AG08395 (cell line): ENCODE results near the gene THSD4.
"Not testable (repeated sequence)": the region's sequence is repeated elsewhere in the genome, so short reads cannot be mapped to it uniquely, and the experiment has no call there.

Source experiments
- DNase-seq: peaks from one replicate; pipeline ENCODE4 v3.0.0; 2012; ENCODE audit warnings: mixed read lengths, low spot score

The THSD4 gene

DNA sequence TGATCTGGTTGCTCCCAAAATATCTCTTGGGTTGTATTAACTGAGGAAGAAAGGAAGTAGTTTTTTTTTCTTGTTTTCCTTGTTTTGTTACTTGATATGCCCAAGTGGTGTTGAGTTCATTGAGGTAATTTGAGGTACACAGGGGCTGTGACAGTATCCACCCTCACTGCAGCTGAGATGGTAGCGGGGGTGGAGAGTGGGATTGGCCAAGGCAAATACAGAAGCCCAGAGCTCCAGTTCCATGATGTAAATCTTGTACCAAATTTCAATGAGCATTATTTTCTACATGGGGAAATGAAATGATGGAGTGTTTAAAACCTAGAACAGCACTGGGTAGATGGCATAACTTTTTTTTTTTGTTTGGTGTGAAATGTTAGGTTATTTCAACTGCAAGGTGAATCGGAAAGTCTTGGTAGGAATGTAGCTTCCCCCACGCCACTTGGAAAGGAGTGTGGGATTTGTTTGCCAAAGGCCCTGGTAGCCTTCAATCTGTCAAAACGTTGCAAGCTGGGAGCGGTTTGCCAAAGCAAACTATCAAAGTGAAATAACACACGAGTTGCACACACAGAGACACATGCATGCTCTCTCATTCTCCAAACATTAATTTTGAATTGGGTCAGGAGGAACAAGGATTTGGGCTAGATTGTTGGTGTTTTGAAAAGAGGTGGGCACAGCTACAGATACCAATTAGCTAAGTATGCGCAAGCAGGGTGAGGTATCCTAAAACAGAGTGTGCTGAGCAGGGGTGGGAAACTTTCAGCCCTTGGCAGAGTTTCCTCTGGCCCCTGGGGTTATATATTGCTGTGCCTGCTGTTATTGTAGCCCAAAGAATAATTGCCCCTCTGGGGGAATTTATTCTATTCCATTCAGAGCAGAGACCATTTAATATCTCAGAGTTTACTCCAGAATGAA, 34.6 kb downstream of the THSD4 start:
- DNase-seq, result no peak

DNA sequence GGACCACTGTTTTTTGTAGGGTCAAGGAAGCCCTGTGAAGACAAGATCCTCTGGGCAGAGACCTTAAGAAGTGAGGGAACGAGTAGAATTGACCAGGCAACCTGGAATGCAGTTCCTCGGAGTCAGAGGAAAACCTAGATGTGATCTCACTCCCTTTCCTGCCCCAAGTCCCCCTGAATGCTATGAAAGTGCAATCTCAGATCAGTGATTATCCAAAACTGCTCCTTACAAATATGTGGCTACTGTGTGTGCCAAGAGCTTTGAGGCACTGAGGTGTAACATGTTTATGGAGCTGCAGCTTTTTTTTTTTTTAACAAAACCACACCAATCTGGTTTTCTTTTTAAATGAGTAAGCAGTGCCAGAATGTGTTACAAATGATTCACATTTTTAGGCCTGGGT, 35.8 kb downstream of the THSD4 start:
- peak; percentile 7 for DNase-seq

DNA sequence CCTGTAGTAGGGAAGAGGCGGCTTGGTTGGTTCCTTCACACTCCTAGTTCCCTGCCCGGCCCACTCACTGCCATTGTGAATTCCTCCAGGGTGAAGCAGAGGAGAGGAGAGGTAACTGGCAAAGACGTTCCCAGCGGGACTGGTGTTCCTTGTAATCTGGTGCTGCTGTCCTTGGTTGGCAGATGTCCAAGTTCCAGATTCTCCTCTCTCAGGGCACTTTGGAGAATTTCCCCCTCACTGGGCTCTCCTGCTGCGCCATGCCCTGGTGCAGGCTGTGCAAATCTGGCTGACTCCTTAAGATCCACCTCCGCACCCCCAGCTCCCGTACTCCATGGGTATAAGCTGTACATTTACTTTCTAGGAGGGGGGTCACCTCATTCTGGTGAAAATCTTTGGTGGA, 37.3 kb downstream of the THSD4 start:
- DNase-seq, result no peak

DNA sequence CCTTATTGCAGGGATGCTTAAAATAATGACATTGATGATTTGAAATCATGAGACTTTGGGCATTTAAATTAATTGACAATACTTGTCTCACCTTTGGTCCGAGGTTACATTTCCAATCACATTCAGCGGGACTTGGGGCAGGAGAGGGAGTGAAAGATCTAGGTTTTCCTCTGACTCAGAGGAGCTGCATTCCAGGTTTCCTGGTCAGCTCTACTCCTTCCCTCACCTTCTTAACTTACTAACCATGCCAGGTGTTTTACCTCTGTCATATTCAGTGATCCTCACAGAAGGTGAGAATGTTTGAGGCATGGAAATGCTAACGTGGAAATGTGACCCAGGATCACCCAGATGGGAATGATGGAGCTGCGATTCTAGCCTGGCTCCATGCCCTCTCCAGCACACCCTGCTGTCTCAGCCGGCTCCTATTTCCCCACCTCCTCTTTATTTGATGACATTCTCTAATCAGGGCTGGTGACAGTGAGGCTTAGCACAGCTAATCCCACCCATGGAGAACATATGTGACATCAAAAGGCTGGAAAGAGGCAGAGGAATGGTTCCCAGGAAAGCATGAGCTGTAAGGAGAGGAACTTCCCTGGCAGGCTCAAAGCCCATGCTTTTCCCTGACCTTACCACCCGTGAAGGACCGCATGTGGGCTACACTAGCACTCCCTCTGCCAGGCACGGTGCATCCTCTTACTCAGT, 38.7 kb downstream of the THSD4 start:
- no peak for DNase-seq

DNA sequence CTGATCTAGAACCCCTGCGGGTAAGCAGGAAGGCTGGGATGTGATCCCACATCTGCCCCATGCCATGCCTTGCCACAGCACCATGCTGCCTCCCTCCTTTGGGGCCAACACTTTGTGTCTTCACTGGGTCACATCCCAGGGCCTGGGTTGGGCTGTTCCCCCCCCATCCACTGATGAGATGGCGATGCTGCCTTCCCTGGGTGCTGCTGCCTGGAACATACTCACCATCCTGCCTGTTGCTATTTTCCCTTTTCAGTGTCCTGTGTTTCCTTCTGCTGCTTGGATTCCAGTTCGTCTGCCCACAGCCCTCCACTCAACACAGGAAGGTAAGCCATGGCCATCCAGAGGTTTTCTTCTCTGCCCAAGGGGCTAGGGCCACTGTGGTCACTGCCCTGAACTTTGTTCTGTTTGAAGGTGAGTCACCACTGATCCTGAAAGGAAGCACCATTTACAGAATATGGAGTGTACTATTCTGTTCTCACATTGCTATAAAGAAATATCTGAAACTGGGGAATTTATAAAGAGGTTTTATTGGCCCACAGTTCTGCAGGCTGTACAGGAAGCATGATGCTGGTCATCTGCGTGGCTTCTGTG, 39.4 kb downstream of the THSD4 start:
- no peak for DNase-seq

DNA sequence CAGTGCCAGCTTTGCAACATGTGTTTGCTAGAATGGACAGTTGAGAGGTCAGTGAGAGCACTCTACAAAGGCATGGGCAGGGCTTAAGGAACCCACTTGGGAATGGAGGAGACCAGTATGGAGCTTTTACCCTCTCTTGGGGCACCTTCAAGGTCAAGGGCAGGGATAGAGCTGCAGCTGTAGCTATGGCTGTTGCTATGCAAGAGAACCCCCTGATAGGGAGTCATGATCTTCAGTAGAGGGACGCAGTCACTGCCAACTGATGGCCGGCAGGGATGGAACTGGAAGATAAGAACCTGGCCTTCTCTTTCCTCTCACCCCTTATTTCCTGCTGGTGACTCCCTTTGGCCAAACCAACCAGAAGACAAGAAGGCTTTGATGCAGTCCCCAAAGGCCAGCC, 40.3 kb downstream of the THSD4 start:
- no peak for DNase-seq

DNA sequence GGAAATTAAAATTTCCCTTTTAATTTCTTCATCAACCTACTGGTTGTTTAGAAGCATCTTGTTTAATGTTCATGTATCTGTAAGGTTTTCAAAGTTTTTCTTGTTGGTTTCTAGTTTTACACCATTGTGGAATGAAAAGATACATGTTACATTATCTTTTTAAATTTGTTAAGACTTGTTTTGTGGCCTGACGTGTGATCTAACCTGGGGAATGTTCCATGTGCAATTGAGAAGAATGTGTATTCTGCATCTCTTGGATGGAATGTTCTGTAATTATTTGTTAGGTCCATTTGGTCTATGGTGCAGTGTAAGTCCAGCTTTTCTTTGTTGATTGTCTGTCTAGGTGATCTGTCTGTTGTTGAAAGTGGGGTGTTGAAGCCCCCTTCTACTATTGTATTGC, 45.7 kb downstream of the THSD4 start:
- DNase-seq, result no peak

DNA sequence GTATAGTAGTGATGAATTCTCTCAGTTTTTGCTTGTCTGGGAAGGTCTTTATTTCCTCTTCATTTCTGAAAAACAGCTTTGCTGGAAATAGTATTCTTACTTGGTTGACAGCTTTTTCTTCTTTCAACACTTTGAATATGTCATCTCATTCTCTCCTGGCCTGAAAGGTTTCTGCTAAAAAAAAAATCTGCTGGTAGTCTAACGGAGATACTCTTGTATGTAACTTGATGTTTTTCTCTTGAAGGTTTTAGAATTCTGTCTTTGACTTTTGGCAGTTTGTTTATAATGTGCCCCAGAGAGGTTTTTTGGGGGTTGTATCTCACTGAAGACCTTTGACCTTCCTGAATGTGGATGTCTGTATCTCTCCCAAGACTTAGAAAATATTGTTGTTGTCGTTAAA, 47.0 kb downstream of the THSD4 start:
- no peak for DNase-seq

DNA sequence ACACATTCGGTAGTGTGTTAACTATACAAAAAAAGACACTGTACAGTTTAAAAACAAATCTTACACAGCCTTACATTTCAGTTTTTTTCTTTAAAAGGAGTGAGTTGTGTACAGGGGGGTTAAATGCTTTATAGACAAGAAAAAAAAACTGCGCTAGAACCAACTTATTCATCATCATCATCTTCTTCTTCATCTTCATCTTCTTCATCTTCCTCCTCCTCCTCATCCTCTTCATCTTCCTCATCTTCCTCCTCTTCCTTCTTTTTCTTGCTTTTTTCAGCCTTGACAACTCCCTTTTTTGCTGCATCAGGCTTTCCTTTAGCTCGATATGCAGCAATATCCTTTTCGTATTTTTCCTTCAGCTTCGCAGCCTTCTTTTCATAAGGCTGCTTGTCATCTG, 49.3 kb downstream of the THSD4 start:
- not testable (repeated sequence) for DNase-seq

DNA sequence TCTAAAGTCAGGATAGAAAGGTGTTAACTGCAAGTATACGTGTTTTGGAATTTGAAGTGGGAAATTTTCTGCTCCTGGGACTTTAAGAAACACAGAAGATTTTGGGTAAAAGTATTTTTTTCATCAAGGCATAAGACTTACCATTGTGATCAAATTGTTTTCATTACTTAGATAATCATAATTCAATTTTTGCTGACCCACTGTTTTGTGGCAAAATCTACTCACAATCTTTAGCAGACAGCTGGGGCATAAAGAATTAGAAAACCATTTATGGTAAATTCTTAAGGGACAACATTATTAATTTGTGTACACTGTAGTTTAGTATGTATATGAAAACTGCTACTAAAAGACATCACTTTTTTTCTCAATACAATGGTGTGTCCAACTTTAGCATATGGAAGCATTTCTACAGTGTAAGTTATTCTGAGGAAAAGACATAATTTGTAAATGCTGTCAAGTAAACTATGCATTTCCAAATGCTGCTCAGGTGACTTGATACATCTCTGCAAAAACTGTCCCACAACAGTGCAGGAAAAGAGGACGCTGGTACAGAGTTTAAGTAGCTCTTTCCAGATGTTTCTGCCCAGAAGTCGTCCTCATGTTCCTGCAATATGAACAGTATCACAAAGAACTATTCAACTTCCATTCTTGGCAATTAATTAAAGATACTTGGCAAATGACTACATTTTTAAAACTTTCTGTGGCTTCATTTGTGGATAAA, 52.3 kb downstream of the THSD4 start:
- no peak for DNase-seq

DNA sequence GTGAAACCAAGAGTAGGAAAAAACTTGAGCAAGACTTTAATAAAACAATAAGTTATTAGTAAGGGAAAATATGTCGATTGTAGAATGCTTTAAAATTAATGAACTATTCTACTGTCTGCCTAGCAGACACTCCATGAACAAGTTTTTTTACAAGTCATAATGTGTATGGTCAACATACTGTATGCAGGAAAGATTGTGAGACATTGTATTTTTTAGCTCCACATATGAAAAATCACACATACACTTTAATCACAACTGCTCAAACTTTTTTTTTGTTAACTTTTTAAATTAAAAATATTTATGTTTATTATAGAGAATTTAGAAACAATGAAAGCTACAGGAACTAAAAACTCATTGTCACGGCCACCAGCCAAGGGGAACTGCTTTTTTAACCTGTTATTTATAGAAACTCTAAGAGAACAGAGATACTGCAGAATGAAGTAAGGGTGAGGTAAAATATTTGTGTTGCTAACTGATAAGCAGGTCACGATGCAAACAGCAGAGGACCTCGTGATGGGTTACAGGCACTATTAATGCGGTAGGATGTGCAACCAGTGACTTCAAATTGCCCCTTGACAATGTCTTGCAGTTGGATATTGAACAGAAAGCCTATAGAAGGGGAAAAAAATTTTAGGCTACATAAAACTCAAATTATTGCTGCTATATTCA, 53.0 kb downstream of the THSD4 start:
- no peak for DNase-seq

DNA sequence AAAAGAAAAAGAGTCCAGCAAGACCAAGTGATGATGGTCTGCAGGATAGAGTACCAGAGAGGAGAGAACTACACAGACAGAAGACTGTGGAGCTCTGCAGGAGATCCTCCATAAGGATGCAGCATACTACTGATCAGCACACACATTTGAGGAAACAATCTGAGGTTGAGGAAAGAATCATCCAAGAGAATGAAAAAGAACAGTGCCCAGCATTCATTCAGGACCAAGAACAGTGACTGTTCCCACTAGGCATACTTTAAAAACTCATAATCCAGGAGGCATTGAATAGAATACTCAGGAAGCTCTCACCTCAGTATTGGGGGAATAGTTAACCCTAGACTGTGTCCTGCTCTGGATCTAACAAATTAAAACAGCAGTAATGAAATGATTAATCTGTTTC, 54.9 kb downstream of the THSD4 start:
- no peak for DNase-seq

DNA sequence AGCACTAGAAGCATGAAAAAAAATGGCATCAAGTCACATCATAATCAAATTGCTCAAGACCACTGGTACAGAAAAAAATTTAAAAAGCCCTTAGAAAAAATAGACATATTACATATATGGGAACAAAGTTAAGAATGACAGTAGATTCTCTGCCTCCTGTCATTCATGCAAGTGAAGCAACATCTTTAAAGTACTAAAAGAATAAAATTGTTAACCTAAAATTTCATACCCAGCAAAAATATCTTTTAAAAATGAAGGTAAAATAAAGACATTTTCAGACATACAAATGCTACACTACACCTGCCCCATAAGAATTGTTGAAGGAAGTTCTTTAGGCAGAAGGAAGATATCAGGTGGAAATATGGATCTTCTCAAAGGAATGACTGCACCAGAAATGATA, 55.9 kb downstream of the THSD4 start:
- DNase-seq, result no peak

DNA sequence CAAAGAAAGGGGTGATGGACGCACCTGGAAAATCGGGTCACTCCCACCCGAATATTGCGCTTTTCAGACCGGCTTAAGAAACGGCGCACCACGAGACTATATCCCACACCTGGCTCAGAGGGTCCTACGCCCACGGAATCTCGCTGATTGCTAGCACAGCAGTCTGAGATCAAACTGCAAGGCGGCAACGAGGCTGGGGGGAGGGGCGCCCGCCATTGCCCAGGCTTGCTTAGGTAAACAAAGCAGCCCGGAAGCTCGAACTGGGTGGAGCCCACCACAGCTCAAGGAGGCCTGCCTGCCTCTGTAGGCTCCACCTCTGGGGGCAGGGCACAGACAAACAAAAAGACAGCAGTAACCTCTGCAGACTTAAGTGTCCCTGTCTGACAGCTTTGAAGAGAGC, 59.1 kb downstream of the THSD4 start:
- DNase-seq, result not testable (repeated sequence)

DNA sequence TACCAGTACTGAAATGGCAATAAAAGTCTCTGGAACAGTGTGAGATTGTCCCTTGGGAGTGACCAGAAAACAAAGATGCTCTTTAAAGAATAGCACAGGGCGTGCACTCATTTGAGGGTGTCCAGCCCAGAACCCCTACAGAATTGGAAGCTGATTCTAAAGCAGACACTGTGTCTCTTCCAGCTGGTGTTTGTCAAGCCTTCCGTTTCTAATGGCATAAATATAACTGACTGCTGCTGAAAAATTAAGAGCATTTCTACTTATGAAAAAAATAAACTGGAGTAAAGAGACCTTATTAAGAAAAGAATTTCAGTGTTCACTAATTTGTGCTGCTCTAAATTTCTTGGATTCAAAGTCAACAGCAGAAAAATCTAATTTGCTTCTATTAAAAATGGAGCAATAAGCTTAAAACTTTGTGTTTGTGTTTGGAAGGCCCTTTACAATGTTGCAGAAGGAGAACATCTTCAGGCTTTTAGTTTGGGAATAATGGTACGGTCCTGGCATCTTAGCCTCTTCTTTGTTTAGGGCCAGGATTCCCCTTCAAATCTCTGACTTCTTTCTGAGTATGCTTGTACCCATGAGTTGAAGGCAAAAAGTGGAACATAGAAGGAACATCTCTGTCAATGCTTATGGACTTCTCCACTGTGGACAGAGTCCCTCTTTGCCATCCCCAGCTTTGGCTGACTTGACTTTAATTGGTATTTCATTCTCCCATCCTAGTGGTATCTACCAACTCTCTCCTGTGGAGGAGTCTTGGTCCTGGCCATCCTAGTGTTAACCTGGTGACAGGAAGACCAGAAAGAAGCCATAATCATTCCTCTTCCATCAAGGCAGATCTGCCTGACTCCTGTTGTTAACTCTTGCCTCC, 65.9 kb downstream of the THSD4 start:
- DNase-seq, result no peak

DNA sequence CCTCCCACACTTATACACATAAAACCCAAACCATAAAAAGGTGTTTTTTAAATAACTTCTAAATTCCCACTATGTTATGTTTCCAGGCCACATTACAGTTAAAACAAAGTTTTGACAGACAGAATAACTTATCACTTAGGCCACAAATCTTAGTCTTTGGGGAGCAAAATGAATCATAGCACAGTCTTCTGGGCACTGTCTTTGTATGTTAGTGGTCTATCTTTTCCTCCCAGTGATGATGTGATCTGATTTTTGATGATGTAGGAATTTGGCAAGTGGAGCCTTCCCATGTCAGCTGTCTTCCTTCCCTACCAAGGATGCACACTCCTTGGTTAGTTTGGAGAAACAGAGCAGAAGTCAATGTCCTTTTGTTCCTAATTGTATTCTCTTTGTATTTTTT, 67.3 kb downstream of the THSD4 start:
- no peak for DNase-seq

DNA sequence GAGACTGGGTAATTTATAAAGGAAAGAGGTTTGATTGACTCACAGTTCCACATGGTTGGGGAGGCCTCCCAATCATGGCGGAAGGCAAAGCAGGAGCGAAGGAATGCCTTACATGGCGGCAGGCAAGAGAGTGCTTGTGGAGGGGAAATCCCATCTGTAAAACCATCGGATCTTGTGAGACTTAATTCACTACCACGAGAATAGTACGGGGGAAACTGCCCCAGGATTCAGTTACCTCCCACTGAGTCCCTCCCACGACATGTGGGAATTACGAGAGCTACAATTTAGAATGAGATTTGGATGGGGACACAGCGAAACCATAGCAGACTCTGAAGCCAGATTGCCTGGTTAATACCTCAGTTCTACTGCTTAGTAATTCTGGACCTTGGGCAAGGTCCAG, 67.8 kb downstream of the THSD4 start:
- DNase-seq, result no peak

DNA sequence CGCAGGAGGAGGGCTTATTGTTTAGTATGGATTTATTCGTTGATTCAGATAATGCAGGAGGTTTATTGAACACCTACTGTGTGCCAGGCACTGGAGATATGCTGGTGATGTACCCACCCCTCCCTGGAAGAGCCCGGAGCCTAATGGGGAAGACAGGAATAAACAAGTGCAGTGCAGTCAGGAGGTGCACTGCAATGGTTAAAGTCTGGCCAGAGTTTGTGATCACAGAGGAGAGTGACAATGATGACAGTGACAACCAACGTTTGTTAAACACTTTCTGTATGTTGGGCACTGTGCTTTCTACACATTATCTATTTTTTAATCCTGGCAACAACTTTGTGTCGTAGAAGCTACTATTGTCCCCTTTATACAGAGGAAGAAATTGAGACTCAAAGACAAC, 70.4 kb downstream of the THSD4 start:
- DNase-seq, result no peak

DNA sequence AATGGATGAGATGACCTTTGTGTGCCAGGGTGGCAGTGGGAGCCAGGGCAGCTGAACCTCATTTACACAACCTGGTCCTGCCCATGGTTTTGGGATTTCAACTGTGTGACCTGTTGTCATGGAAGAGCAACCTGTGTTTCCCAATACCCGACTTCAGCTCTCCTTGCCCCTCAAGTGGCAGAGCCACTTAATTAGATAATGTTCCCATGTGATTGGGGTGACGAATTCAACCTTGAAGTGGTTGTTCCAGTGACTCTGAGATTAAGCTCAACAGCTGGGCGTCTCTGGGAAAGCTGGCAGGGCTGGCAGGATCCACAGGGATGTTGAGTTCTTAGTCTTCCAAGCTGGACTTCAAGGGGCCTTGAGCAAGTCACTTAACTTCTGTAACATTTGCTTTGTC, 71.0 kb downstream of the THSD4 start:
- DNase-seq, result no peak

DNA sequence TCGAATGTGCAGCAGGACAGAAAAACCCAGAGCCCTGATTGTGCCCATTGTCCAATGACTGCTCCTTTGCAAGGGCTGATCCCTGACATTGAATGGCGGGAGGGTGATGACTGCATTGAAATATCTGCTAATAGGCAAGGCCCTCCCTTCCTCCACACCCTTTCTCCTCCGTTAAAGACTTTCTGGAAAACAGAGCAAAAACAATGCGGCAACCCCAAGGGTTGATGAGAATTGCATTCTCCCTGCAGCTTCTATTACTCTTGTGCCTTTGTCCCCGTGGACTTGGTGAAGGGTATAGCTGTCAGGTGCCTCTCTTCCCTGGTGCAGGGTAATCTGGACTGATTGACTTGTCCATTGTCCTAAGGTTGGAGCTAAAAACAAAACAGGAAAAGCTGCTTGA, 71.8 kb downstream of the THSD4 start:
- DNase-seq, result no peak

DNA sequence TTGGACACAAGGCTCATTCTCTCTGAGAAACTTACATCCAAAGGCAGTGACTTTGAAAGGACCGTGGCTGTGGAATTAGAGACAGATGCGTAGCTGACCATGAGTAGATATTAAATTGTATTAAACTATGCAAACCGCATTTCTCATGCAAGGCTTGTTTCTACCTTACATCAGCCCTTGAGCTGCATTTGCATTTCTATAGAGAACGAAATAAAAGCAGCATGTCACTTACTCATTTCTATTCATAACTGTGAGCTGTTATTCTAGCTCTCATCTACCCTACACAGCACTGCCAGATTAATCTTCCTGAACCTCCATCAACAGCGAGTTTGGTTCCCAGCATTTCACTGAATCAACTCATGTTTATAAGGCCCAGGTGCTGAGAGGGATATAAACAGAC, 72.3 kb downstream of the THSD4 start:
- DNase-seq, result no peak
